G401 (cell line): Measurements from ENCODE around the gene RXRA. TPM values are rescaled to one million over a fixed set of nuclear protein-coding genes. Genes with fewer than 3 reads are reported as not detected.

ENCODE experiments used
- DNase-seq: peaks from one replicate; pipeline ENCODE4 v3.0.0-alpha.2; 2015; ENCODE audit warnings: low spot score
- in situ Hi-C: cut with HindIII; loops from 2 replicates; pipeline ENCODE4 v1.10.0; 2016; ENCODE audit warnings: low sequenced_read_pairs, mixed read lengths
- total RNA-seq: library from RNA; depleted of rRNA; stranded (reverse); fragments of >200 nt; shearing (Covaris generic); gene quantifications from 2 replicates; pipeline ENCODE4 v1.2.3, GENCODE V29; 2014; rRNA removed

RXRA gene
- 18.9 and 25.8 TPM in 2 replicates for total RNA-seq

DNA sequence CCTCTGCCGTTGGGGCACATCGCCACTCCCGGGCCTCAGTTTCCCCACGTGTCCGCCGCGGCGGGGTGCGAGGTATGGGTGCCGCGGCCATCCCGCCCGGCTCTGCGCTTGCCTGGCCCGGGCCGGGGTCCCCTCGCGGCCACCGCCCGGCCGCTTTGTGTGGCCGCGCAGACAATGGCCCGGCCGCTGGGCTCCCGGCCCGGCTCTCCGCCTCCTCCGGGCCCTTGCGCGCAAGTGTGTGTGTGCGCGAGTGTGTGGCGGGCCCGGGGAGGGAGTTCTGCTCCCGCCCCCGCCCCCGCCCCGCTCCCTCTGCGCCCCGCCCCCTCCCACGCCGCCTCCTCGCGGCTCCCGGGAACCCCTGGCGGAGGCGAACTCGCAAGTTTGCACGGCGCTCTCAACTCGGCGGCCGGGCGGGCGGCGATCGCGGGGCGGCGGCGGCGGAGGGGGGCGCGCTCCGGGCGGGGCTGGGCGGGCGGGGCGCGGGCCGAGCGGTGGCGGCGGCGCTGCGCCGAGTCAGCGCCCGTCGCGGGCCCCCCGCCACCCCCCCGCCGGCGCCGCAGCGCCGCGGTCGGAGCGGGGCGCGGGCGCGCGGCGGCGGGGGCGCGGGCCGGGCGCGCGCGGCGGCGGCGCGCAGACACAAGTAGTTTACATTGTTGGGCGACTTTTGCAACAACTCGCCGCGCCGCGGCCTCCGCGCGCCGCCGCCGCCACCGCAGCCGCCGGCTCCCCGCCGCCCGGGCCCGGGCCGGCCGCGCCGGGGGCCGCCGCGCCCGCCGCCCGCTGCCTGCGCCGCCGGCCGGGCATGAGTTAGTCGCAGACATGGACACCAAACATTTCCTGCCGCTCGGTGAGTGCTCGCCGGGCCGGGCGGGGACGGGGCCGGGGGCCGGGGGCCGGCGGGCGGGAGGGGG lies at the start of gene RXRA:
Gene RXRA, plus strand, starts transcription at position 643 of the 911 bp plus-strand sequence. Its CDS starts 177 bp downstream, at position 820.
- in situ Hi-C loops, result no loop called here
- DNase-seq, result peak; percentile 49

DNA sequence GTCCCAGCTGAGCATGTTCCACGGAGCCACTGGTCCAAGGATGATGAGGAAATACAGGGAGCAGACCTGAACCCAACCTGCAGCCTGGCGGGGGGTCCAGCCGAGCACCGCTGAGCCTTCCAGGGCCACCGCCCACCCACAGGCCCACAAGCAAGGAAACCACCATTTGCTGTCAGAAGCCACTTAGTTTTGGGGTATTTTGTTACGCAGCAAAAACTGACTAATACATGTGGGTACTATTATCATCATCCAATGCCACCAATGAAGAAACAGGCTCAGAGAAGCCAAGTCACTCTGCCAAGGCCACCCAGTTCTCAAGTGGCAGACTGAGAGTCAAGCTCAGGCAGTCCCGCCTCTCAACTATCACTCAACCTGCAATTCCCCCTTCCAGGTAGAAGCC lies 48.0 kb upstream of the RXRA start:
- in situ Hi-C loops, result no loop called here
- DNase-seq, result no peak

DNA sequence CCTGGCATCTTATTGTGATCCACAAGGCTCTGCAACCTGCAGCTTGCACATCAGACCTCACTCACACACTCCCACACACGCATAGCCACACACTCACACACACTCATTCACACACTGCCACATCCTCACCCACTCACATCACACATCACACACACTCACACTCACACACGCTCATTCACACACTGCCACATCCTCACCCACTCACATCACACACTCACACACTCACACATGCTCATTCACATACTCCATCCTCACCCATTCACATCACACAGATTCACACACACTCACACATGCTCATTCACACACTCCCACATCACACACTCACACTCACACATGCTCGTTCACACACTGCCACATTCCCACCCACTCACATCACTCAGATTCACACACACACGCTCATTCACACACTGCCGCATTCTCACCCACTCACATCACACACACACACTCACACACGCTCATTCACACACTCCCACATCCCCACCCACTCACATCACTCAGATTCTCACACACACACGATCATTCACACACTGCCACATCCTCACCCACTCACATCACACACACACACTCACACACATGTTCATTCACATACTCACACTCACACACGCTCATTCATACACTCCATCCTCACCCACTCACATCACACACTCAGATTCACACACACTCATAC lies 47.1 kb upstream of the RXRA start:
- in situ Hi-C loops, result no loop called here
- DNase-seq, result no peak

DNA sequence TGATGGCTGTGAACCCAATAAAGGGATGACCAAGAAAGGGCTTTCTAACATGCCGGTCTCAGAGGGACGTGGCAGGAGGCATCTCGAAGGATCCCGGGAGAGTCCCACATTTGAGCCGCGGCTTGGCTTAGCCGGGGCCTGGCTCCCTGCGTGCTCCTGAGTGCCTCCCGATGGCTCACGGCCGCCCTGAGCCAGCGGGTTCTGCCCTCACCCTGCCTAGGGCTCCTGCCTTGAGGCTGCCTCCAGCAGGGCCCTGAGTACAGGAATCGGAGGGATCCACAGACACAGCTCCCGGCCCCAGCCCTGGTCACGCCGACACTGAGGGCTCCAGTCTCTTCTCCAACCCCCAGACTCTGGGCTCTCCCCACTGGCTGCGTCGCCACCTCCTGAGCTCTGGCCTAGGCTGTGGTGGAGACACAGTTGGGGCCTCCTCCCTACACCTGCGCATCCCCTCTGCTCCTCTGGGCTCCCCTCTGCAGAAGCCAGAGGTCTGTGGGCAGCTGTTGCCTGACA lies 44.1 kb upstream of the RXRA start:
- in situ Hi-C loops, result no loop called here
- DNase-seq, result no peak

DNA sequence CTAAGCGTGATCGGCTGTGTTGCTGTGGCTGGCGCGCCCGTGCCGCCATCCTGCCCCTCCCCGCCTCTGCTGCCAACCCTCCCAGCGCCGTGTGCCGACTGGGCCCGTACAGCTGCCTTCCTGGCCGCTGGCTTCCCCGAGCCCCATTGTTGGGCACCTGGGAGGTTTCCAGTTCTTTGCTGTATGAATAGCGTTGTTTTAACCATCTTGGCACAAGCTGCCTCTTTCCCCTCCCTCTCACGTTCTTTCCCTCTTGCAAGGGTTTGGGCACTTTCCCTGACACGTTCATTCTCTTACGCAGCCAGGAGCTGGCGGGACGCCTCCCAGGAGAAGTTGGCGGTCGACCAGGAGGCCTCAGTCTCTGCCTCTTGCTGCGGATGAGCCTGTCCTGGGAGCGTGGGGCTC lies 43.1 kb upstream of the RXRA start:
- DNase-seq, result peak; percentile 54
- in situ Hi-C loops, result no loop called here

DNA sequence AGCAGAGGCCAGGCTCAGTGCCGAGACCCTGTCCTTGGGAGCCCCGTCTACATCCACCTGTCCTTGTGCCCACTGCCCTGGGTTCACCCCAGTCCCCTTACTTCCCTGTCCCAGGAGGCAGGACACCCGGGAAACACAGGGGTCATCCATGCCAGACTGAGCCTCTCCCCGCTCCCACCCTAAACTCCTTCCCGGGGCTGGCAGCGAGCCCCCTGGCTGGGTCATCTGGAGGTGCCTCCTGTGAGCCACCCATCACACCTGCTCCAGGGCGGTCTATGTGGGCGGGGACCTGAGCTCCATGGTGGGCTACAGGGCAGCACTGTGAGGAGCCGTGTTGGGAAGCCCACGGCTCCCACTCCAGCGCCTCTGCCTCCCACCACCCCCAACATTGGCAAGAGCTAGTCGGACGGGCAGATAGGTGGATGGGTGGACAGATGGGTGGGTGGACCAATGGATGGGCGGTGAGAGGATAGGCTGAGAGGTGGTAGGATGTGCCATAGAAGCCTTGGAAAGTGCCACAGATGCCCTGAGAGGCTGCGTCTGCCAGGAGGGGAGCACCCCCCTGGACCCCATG lies 42.5 kb upstream of the RXRA start:
- DNase-seq, result peak; percentile 4
- in situ Hi-C loops, result no loop called here

DNA sequence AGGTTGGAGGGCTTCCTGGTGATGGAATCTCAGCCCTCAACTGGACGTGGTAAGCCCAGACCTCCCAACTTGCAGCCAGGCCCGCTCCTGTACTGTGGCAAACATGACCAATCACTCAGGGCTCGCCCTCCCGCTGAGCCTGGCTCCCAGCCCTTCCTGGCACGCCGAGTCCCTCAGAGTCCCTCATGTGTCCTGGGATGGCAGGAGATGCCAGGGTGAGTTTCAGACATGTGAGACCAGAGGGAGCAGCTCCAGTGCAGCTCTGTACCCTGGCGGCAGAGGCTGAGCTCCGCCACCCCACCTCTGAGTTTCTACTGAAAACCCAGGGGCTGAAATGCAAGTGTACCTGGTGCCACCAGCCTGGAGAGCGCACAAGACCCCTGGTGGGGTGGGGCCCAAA lies 42.0 kb upstream of the RXRA start:
- in situ Hi-C loops, result no loop called here
- DNase-seq, result peak; percentile 8

DNA sequence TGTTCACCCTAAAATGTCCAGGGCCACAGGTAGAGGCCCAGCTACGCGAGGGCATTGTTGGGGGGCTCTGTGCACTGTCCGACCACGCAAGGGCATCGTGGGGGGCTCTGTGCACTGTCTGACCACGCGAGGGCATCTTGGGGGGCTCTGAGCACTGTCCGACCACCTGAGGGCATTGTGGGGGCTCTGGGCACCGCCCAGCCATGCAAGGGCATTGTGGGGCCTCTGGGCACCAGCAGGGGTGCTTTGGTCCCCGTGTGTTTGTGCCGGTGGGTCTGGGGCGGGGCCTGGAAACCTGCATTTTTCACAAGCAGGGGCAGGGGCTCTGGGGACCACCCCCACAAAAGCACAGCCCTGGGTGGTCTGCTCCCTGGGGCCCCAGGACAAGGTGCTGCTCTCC lies 41.5 kb upstream of the RXRA start:
- in situ Hi-C loops, result no loop called here
- no peak for DNase-seq

DNA sequence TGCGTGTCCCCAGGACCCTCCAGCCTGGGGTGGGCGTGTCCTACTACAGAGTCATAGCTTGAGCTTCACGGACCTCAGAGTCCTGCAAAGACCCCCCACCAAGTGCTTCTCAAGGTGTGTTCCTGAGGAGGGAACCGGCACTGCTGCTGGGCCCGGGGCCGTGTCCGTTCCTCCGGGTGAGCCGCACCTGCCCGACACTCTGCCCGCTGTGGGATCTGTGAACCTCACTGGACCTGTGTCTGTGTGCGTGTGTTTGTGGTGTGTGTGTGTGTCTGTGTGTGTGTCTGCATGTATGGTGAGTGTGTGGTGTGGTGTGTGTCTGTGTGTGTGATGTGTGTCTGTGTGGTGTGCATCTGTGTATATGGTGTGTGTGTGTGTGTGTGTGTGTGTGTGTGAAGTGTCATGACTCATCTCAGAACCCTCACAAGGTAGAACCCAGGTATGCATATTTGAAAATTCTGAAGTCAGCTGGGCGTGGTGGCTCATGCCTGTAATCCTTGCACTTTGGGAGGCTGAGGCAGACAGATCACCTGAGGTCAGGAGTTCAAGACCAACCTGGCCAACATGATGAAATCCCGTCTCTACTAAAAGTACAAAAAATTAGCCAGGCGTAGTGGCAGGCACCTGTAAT lies 40.9 kb upstream of the RXRA start:
- in situ Hi-C loops, result no loop called here
- no peak for DNase-seq

DNA sequence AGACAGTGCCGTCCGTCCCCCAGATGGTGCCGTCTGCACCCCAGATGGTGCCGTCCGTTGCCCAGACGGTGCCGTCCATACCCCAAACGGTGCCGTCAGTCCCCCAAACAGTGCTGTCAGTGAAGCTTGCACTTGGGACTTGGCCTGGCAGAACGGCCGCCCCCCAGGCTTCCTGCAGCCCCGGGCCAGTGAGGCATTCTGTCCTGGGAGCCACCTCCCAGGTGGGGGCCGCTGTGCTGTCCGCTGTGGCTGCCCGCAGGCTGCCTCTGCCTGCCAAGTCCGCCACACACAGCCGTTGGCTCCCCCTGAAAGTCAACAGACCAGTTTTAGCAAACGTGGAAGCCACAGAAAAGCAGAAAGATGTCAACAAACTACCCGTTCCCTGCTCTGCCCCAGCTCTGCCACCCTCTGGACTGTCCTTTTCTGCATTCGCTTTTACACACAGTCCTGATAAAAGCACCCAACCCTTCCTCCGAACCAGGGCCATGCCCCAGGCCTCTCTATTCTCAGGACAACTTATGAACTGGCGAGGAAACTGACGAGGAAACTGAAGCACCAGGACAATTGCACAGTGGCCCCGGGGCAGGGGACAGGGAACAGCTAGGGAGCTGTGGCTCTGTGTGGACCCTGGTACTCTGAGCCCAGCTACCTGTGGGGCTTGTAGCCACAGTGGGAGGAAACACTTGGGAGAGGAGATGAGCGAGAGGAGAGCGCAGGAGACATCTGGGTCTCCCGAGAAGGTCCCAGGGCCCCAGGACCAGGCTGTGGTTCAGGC lies 39.6 kb upstream of the RXRA start:
- in situ Hi-C loops, result no loop called here

DNA sequence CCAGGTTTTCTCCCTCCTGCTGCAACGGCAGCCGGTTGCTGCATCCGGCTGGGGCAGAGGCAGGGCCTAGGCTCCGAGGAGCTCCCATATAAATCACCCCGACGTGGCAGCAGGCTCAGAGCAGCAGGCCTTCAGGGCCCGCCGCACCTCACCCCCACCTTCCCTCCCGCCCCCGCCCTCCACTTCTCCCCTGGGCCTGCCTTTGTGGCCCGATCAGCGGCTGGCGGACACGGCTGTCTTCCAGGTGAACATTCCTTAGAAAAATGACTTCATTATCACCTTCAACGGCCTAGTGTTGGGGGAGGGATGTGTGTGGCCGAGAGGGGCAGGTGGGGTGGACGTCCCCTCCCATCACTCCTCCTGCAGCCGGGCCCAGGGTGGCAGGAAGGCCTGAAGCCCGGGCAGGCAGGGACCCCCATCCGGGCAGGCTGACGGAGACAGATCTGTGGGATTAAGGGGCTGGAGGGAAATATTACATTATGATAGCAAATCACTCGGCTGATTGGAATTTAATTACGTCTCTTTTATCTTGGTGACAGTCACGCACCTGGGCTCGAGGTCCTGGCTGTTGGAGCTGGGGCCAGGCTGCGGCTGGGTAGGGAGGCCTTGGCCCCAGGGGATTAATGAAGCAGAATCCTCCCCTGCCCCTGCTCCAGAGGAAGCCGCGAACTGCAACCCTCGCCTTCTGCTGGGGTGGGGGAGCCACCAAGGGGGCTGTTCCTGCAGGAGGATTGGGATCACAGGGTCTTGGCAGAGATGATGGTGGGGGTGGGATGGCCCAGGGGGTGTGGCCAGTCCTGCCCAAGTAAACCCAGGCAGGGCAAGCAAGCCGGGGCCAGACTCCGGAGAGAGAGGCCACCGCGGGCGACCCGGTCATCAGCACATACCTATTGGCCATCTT lies 38.4 kb upstream of the RXRA start:
- in situ Hi-C loops, result no loop called here
- DNase-seq, result no peak

More for the DNA sequence above, 39.6 kb upstream of the RXRA start:
- peak; percentile 43 for DNase-seq

DNA sequence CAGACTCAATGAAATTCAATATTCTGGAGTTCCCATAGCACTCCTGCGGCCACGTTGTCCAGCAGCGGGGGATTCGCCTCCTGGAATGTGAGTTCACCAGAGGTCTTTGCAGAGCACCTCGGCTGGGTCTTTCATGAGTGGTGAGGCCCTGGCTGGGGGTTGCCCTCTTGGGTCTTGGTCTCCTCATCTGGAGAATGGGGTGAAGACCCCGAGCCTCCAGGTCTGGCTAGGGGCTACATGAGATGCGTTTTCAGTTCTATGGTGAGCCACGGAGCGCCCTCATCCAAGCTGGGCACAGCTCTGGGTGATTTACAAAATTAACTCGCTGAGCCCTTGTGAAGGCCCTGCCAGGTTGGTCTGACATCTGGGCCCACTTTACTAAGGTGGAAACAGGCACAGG lies 37.5 kb upstream of the RXRA start:
- no peak for DNase-seq
- in situ Hi-C loops, result no loop called here

DNA sequence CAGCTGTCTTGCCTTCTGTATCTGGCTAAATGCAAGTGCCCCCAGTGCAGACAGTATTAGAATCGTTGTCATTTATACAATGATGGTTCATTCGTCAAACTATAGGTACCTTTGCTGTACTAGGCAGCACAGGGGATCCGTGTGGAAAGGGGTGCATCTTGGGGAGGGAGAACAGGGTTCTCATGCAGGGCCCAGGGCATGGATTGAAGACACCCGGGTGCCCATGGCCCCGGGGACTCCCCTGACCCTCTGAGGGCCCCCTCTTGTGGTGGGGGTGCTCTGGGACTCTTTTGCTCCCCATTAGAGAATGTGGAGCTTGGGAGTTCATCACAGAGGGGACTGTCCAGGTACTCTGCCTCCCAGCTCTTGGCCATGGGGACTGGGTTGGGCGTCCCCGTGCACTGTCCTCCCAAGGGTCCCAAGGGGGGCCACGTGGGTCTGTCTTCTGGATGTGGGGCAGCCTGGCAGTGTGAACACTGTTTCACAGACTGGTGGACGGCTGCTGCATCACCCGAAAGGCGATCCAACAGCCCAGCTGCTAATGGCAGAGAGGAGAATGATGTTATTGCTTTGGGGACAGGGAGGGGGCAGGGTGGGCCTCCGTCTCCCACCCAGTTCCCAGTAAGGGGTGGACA lies 36.9 kb upstream of the RXRA start:
- no peak for DNase-seq
- in situ Hi-C loops, result no loop called here

DNA sequence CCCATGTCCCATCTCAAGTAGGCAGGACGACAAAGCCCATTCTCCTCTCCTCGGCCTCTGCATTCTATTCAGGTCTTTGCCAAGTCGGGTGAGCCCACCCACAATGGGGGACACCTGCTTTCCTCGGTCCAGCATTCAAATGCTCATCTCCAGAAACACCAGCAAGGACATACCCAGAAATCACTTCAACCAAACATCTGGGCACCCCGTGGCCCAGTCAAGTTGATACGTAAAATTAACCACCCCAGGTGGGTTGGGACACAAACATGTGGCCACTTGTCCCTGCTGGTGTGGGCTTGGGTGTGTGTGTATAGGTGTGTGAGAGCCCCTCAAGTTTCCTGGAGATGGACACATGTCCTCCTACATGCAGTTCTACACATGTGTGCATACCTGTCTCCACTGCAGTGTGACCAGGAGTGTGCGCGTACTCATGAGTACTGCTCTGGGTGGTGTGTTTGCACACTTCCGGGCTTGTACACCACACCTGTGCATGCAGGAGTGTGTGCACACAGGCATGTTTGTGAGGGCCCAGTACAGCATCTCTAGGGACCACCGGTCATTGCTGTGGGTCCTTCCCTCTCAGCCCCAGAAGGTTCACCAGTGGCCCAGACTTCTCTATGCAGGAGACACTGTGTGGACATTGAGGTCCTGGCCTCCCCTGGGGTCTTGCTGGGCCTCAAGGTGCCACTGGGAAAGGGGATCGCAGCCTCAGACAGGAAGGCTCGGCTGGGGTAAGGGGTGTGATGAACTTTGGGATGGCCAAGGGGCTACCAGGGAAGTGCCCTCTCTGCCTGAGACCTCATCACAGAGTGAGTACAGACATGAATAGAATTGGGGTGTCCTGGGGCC lies 35.4 kb upstream of the RXRA start:
- DNase-seq, result no peak
- in situ Hi-C loops, result no loop called here

DNA sequence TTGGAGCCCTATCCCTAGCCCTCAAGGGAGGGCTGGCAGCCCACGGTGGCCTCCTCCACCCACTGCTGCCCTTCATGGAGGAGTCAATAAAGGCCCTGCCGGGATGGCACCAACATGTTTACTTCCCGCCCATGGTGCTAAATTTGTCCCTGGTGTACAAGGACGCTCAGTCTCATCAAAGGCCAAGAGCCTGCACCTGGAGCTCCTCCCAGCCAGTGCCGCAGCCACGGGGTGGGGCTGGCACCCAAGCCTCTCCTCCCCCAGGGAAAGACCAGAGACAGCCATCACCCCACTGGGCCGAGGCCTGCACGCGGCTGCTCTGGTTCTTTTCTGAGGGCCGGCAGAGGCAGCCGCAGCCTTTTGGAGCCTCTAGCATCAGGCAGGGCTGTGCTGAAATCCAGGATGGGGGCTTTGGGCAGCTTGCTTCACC lies 34.8 kb upstream of the RXRA start:
- DNase-seq, result no peak

More for the DNA sequence above, 34.8 kb upstream of the RXRA start:
- in situ Hi-C loops, result no loop called here
